Liver (tissue), 9 donors: ENCODE results near the gene RRAS2. TPM values are rescaled to one million over a fixed set of nuclear protein-coding genes. Genes with fewer than 3 reads are reported as not detected.
"Not testable (repeated sequence)": the region's sequence is repeated elsewhere in the genome, so short reads cannot be mapped to it uniquely, and the experiment has no call there.

ENCODE experiments used
- DNase-seq: peaks from one replicate; pipeline ENCODE4 v3.0.0-alpha.2; 2017; ENCODE audit warnings: low spot score
- H3K27ac ChIP-seq, 2 donors: one replicate each; pipeline ENCODE4 v1.7.0; 2013; ENCODE audit warnings: inconsistent platforms in 2 of 2, low read length in 2 of 2, control low read depth in 1 of 2, low read depth in 1 of 2, mild to moderate bottlenecking in 1 of 2
- H3K27me3 ChIP-seq, 4 donors: one replicate each; pipeline versions ENCODE4 v1.6.1 to v1.7.0; 2013; ENCODE audit warnings: low read length in 3 of 4, inconsistent platforms in 1 of 4, mild to moderate bottlenecking in 1 of 4, moderate library complexity in 1 of 4; ENCODE audit not compliant: control insufficient read depth in 4 of 4, insufficient read depth in 4 of 4
- H3K36me3 ChIP-seq, 4 donors: one replicate each; pipeline versions ENCODE4 v1.6.1 to v1.7.0; 2013; ENCODE audit warnings: low read length in 3 of 4, mild to moderate bottlenecking in 3 of 4, low read depth in 1 of 4, moderate library complexity in 1 of 4; ENCODE audit not compliant: control insufficient read depth in 4 of 4, insufficient read depth in 3 of 4
- H3K4me1 ChIP-seq, 4 donors: one replicate each; pipeline versions ENCODE4 v1.6.1 to v1.7.0; 2013; ENCODE audit warnings: low read length in 3 of 4, mild to moderate bottlenecking in 3 of 4, moderate library complexity in 1 of 4; ENCODE audit not compliant: control insufficient read depth in 4 of 4, insufficient read depth in 4 of 4
- H3K4me3 ChIP-seq, 3 donors: one replicate each; pipeline versions ENCODE4 v1.6.1 to v1.7.0; 2013; ENCODE audit warnings: low read length in 3 of 3, control low read depth in 1 of 3, low read depth in 1 of 3, mild to moderate bottlenecking in 1 of 3
- H3K9ac ChIP-seq, 2 donors: one replicate each; pipeline ENCODE4 v1.7.0; 2013; ENCODE audit warnings: low read length in 2 of 2, mild to moderate bottlenecking in 2 of 2, moderate library complexity in 2 of 2, control low read depth in 1 of 2, low read depth in 1 of 2
- H3K9me3 ChIP-seq, 4 donors: one replicate each; pipeline versions ENCODE4 v1.6.1 to v1.7.0; 2013; ENCODE audit warnings: low read length in 3 of 4; ENCODE audit not compliant: control insufficient read depth in 4 of 4
- ATF3 ChIP-seq: IDR thresholded peaks from 2 replicates; pipeline ENCODE4 v1.6.1; 2016; ENCODE audit warnings: antibody characterized with exemption
- EGR1 ChIP-seq, 2 donors: IDR thresholded peaks; 2 replicates each; pipeline ENCODE4 v1.6.1; 2016 to 2018; ENCODE audit warnings: antibody characterized with exemption in 2 of 2, low read depth in 2 of 2
- FOXA1 ChIP-seq: IDR thresholded peaks from 2 replicates; pipeline ENCODE4 v1.6.1; 2016; ENCODE audit warnings: antibody characterized with exemption
- FOXA2 ChIP-seq: IDR thresholded peaks from 2 replicates; pipeline ENCODE4 v1.6.1; 2016; ENCODE audit warnings: antibody characterized with exemption
- GABPA ChIP-seq, 2 donors: IDR thresholded peaks in 1 of 2; conservative IDR thresholded peaks in 1 of 2; 2 replicates each; pipeline ENCODE4 v1.6.1; 2016; ENCODE audit warnings: antibody characterized with exemption in 2 of 2, mild to moderate bottlenecking in 1 of 2, moderate library complexity in 1 of 2
- HNF4A ChIP-seq, 2 donors: conservative IDR thresholded peaks; 2 replicates each; pipeline ENCODE4 v1.6.1; 2016; ENCODE audit warnings: antibody characterized with exemption in 2 of 2, mild to moderate bottlenecking in 2 of 2
- JUND ChIP-seq, 2 donors: IDR thresholded peaks; 2 replicates each; pipeline ENCODE4 v1.6.1; 2016; ENCODE audit warnings: antibody characterized with exemption in 2 of 2
- MAX ChIP-seq: IDR thresholded peaks from 2 replicates; pipeline ENCODE4 v1.6.1; 2016; ENCODE audit warnings: antibody characterized with exemption
- RAD21 ChIP-seq, 2 donors: IDR thresholded peaks; 2 replicates each; pipeline ENCODE4 v1.6.1; 2016; ENCODE audit warnings: antibody characterized with exemption in 2 of 2, mild to moderate bottlenecking in 2 of 2
- REST ChIP-seq: IDR thresholded peaks from 2 replicates; pipeline ENCODE4 v1.6.1; 2016; ENCODE audit warnings: antibody characterized with exemption, mild to moderate bottlenecking
- RXRA ChIP-seq, 2 donors: IDR thresholded peaks; 2 replicates each; pipeline ENCODE4 v1.6.1; 2017 to 2018; ENCODE audit warnings: antibody characterized with exemption in 2 of 2, mild to moderate bottlenecking in 1 of 2
- SP1 ChIP-seq: IDR thresholded peaks from 2 replicates; pipeline ENCODE4 v1.6.1; 2018; ENCODE audit warnings: antibody characterized with exemption, mild to moderate bottlenecking
- YY1 ChIP-seq: IDR thresholded peaks from 2 replicates; pipeline ENCODE4 v1.6.1; 2016; ENCODE audit warnings: antibody characterized with exemption, mild to moderate bottlenecking
- WGBS: extraction: QIAGEN DNeasy Blood & Tissue Kit; methylation state at CpG from one replicate; pipeline ENCODE4 v1.1.7; 2013; 5-methylcytosine and 5-hydroxymethylcytosine counted together
- polyA plus RNA-seq, 2 donors: library from polyadenylated mRNA; stranded (reverse) in 1 of 2; unstranded in 1 of 2; fragments of 200-250 nt in 1 of 2; fragments of >200 nt in 1 of 2; fragmentation: Nextera tagmentation in 1 of 2; extraction: Ambion mirVana in 1 of 2; gene quantifications; one replicate each; pipeline versions ENCODE4 v1.2.1 to v1.2.3, GENCODE V29; 2013 to 2015
- total RNA-seq, 2 donors: library from RNA; depleted of rRNA; stranded (reverse); fragments of >200 nt; gene quantifications; one replicate each; pipeline ENCODE4 v1.2.3, GENCODE V29; 2014
- TF ChIP-seq, protein P1 (sequence below): IDR thresholded peaks from 2 replicates; pipeline ENCODE4 v1.6.1; 2016; ENCODE audit warnings: antibody characterized with exemption
- TF ChIP-seq, protein P2 (sequence below): fragments of 150-350 bp; IDR thresholded peaks from 2 replicates; pipeline ENCODE4 v1.5.1; 2017; ENCODE audit warnings: improper control_type of control experiment, low read depth, low read length; ENCODE audit not compliant: missing input control
- donor health status: healthy.
- donor health status: healthy.
- donor health status: healthy.
- donor health status: healthy.
- donor health status: healthy.

The RRAS2 gene
- total and polyA plus RNA-seq, 4 donors = 11.2 to 23.8 (median 17.5) TPM

GRCh38 chr11:14356342-14356741 lies 2.6 kb downstream of the RRAS2 start:
- H3K27me3 ChIP-seq = no peaks in the 10 kb centered on the region
- no peaks in the 10 kb centered on the region for H3K36me3 ChIP-seq
- TF ChIP-seq REST (no peak), HNF4A (conservative IDR thresholded peaks at IDR 0.05) (no peak), RAD21 (IDR thresholded peaks at IDR 0.05) (no peak), FOXA2 (no peak), JUND (IDR thresholded peaks at IDR 0.05) (no peak), ATF3 (no peak), MAX (no peak), FOXA1 (no peak), RXRA (IDR thresholded peaks at IDR 0.05) (no peak), GABPA (IDR thresholded peaks at IDR 0.05 in 1 of 2, conservative IDR thresholded peaks at IDR 0.05 in 1 of 2) (no peak), YY1 (no peak), EGR1 (IDR thresholded peaks at IDR 0.05; ENCODE audit: low read depth in 2 of 2) (no peak)
- H3K9ac ChIP-seq = no peak overlapping the region
- H3K4me3 ChIP-seq = no peak overlapping the region
- no peaks in the 10 kb centered on the region for H3K9me3 ChIP-seq
- WGBS = 96% methylated on average over 2 of the region's 2 CpGs
- no peak overlapping the region for H3K27ac ChIP-seq
- peaks cover 3 to 18% (median 10%) of the 10 kb centered on the region in 4 donors for H3K4me1 ChIP-seq
- no peak for DNase-seq

DNA sequence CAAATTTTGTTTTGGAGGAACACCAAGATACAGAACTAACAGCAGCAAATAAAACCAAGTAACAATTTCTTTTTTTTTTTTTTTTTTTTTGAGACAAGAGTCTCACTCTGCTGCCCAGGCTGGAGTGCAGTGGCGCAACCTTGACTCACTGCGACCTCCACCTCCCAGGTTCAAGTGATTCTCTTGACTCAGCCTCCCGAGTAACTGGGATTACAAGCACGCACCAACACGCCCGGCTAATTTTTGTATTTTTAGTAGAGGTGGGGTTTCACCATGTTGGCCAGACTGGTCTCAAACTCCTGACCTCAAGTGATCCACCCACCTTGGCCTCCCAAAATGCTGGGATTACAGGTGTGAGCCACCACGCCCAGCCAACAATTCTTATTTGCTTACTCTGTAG lies 4.4 kb downstream of the RRAS2 start:
- not testable (repeated sequence) for H3K27ac ChIP-seq
- H3K4me1 ChIP-seq = peaks cover 3 to 18% (median 10%) of the 10 kb centered on the region in 4 donors
- WGBS = 97% methylated on average over 7 of the region's 7 CpGs

DNA sequence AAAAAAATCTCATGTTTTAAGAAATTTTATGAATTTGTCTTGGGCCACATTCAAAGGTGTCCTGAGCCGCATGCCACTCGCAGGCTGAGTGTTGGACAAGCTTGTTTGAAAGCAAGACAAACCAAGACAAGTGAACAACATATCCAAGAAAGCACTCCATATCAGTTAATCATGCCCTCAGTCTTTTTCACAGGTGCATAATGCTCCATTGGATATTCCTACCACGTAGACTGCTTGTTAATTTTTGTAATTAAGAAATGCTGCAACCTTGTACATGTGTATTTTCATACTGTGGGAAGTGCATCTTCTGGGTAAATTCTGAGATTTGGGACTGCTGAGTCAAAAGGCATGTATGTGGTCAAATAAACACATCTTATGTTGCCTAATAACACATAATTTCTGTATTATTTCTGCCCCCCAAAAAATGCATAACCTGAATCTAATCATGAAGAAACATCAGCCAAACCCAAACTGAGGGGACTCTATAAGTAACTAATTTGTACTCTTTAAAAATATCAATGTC lies 8.2 kb downstream of the RRAS2 start:
- Histone ChIP-seq H3K9me3 (peaks cover 0 to 4% (median 0%) of the 10 kb centered on the region in 4 donors), H3K36me3 (no peaks in the 10 kb centered on the region), H3K27ac (no peak overlapping the region), H3K27me3 (no peaks in the 10 kb centered on the region), H3K9ac (no peak overlapping the region), H3K4me3 (no peak overlapping the region), H3K4me1 (peaks cover 0 to 13% (median 1%) of the 10 kb centered on the region in 4 donors)
- WGBS = 98% methylated on average over 3 of the region's 3 CpGs
- TF ChIP-seq ATF3 (no peak), FOXA1 (no peak), SP1 (no peak), FOXA2 (no peak), RAD21 (IDR thresholded peaks at IDR 0.05) (no peak), EGR1 (IDR thresholded peaks at IDR 0.05; ENCODE audit: low read depth in 2 of 2) (no peak), HNF4A (conservative IDR thresholded peaks at IDR 0.05) (no peak)
- TF ChIP-seq, protein P1, sequence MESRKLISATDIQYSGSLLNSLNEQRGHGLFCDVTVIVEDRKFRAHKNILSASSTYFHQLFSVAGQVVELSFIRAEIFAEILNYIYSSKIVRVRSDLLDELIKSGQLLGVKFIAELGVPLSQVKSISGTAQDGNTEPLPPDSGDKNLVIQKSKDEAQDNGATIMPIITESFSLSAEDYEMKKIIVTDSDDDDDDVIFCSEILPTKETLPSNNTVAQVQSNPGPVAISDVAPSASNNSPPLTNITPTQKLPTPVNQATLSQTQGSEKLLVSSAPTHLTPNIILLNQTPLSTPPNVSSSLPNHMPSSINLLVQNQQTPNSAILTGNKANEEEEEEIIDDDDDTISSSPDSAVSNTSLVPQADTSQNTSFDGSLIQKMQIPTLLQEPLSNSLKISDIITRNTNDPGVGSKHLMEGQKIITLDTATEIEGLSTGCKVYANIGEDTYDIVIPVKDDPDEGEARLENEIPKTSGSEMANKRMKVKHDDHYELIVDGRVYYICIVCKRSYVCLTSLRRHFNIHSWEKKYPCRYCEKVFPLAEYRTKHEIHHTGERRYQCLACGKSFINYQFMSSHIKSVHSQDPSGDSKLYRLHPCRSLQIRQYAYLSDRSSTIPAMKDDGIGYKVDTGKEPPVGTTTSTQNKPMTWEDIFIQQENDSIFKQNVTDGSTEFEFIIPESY = no peak
- TF ChIP-seq, protein P2, sequence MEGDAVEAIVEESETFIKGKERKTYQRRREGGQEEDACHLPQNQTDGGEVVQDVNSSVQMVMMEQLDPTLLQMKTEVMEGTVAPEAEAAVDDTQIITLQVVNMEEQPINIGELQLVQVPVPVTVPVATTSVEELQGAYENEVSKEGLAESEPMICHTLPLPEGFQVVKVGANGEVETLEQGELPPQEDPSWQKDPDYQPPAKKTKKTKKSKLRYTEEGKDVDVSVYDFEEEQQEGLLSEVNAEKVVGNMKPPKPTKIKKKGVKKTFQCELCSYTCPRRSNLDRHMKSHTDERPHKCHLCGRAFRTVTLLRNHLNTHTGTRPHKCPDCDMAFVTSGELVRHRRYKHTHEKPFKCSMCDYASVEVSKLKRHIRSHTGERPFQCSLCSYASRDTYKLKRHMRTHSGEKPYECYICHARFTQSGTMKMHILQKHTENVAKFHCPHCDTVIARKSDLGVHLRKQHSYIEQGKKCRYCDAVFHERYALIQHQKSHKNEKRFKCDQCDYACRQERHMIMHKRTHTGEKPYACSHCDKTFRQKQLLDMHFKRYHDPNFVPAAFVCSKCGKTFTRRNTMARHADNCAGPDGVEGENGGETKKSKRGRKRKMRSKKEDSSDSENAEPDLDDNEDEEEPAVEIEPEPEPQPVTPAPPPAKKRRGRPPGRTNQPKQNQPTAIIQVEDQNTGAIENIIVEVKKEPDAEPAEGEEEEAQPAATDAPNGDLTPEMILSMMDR = no peak
- no peak for DNase-seq

More for the DNA sequence above, 4.4 kb downstream of the RRAS2 start:
- not testable (repeated sequence) for H3K27me3 ChIP-seq, H3K4me3 ChIP-seq, DNase-seq, H3K9me3 ChIP-seq, H3K36me3 ChIP-seq, H3K9ac ChIP-seq
